Liver (tissue), 3 donors: ENCODE data around the gene GGCT.

Experiments
- GABPA ChIP-seq, 2 donors: IDR thresholded peaks in 1 of 2; conservative IDR thresholded peaks in 1 of 2; 2 replicates each; pipeline ENCODE4 v1.6.1; 2016; ENCODE audit warnings: antibody characterized with exemption in 2 of 2, mild to moderate bottlenecking in 1 of 2, moderate library complexity in 1 of 2
- HNF4G ChIP-seq: IDR thresholded peaks from 2 replicates; pipeline ENCODE4 v1.6.1; 2016; ENCODE audit warnings: antibody characterized with exemption
- RAD21 ChIP-seq, 2 donors: IDR thresholded peaks; 2 replicates each; pipeline ENCODE4 v1.6.1; 2016; ENCODE audit warnings: antibody characterized with exemption in 2 of 2, mild to moderate bottlenecking in 2 of 2
- YY1 ChIP-seq: IDR thresholded peaks from 2 replicates; pipeline ENCODE4 v1.6.1; 2016; ENCODE audit warnings: antibody characterized with exemption, mild to moderate bottlenecking
- TF ChIP-seq, protein P1 (sequence below): IDR thresholded peaks from 2 replicates; pipeline ENCODE4 v1.6.1; 2016; ENCODE audit warnings: antibody characterized with exemption
- TF ChIP-seq, protein P2 (sequence below): fragments of 150-350 bp; IDR thresholded peaks from 2 replicates; pipeline ENCODE4 v1.5.1; 2017; ENCODE audit warnings: improper control_type of control experiment, low read depth, low read length; ENCODE audit not compliant: missing input control
- TF ChIP-seq, protein P3 (sequence below): IDR thresholded peaks from 2 replicates; pipeline ENCODE4 v1.6.1; 2016; ENCODE audit warnings: antibody characterized with exemption, mild to moderate bottlenecking
- donor health status: healthy.
- donor health status: healthy.

DNA sequence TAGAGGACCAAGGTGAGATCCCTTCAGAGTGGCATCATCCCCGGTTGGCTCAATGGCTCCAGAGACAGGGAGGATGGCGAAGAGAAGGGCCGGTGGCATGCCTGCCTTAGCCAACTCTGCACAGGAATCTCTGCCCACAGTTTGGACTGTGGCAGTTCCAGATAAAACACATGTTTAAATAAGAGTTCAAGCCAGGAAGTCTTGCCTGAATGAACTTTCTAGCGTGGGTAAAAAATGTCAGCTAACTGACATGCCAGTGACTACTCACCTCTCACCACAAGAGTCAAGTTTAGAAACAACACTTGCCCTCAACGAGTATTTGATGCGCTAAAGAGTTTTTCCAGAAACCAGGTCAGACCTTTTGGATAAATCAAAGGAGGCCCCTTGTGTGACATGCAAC lies 29.0 kb downstream of the GGCT start:
- TF ChIP-seq, protein P1, sequence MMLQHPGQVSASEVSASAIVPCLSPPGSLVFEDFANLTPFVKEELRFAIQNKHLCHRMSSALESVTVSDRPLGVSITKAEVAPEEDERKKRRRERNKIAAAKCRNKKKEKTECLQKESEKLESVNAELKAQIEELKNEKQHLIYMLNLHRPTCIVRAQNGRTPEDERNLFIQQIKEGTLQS = no peak
- TF ChIP-seq HNF4G = no peak
- TF ChIP-seq, protein P2, sequence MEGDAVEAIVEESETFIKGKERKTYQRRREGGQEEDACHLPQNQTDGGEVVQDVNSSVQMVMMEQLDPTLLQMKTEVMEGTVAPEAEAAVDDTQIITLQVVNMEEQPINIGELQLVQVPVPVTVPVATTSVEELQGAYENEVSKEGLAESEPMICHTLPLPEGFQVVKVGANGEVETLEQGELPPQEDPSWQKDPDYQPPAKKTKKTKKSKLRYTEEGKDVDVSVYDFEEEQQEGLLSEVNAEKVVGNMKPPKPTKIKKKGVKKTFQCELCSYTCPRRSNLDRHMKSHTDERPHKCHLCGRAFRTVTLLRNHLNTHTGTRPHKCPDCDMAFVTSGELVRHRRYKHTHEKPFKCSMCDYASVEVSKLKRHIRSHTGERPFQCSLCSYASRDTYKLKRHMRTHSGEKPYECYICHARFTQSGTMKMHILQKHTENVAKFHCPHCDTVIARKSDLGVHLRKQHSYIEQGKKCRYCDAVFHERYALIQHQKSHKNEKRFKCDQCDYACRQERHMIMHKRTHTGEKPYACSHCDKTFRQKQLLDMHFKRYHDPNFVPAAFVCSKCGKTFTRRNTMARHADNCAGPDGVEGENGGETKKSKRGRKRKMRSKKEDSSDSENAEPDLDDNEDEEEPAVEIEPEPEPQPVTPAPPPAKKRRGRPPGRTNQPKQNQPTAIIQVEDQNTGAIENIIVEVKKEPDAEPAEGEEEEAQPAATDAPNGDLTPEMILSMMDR = no peak
- TF ChIP-seq, protein P3, sequence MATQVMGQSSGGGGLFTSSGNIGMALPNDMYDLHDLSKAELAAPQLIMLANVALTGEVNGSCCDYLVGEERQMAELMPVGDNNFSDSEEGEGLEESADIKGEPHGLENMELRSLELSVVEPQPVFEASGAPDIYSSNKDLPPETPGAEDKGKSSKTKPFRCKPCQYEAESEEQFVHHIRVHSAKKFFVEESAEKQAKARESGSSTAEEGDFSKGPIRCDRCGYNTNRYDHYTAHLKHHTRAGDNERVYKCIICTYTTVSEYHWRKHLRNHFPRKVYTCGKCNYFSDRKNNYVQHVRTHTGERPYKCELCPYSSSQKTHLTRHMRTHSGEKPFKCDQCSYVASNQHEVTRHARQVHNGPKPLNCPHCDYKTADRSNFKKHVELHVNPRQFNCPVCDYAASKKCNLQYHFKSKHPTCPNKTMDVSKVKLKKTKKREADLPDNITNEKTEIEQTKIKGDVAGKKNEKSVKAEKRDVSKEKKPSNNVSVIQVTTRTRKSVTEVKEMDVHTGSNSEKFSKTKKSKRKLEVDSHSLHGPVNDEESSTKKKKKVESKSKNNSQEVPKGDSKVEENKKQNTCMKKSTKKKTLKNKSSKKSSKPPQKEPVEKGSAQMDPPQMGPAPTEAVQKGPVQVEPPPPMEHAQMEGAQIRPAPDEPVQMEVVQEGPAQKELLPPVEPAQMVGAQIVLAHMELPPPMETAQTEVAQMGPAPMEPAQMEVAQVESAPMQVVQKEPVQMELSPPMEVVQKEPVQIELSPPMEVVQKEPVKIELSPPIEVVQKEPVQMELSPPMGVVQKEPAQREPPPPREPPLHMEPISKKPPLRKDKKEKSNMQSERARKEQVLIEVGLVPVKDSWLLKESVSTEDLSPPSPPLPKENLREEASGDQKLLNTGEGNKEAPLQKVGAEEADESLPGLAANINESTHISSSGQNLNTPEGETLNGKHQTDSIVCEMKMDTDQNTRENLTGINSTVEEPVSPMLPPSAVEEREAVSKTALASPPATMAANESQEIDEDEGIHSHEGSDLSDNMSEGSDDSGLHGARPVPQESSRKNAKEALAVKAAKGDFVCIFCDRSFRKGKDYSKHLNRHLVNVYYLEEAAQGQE = no peak
- TF ChIP-seq GABPA (IDR thresholded peaks at IDR 0.05 in 1 of 2, conservative IDR thresholded peaks at IDR 0.05 in 1 of 2) = no peak
- TF ChIP-seq YY1 = no peak
- TF ChIP-seq RAD21 (IDR thresholded peaks at IDR 0.05) = no peak
